Left cardiac atrium (tissue), 4 donors: ENCODE data around the gene PTPRN2. TPM values are rescaled to one million over a fixed set of nuclear protein-coding genes. Genes with fewer than 3 reads are reported as not detected.
A peak's percentile ranks its signal among the peaks of the same experiment; 100 is the strongest.
"Not testable (repeated sequence)": the region's sequence is repeated elsewhere in the genome, so short reads cannot be mapped to it uniquely, and the experiment has no call there.

Source experiments
- ATAC-seq, 2 donors: fragments of 200-7000 bp; cut with Tn5 transposase; one replicate each; pipeline ENCODE4 v1.9.1; 2020; ENCODE audit warnings: mild to moderate bottlenecking in 2 of 2, moderate library complexity in 2 of 2
- DNase-seq: peaks from one replicate; pipeline ENCODE4 v3.0.0-alpha.2; 2020
- intact Hi-C, 2 donors: fragments of 100-400 bp; cut with DNase I; formaldehyde crosslinking; loops; one replicate each; pipeline versions ENCODE4 v1.14.1 to v1.15.1; 2022 to 2023
- total RNA-seq, 2 donors: library from RNA; stranded (reverse); fragmentation: NEBNext Ultra II Directional; extraction: Animal tissue kit (Norgen Biotek cat#: 25700); gene quantifications; one replicate each; pipeline ENCODE4 v1.2.1, GENCODE V29; 2021
- donor health status: DM: no; HTN: yes; CAD: no.
- donor health status: DM: no; HTN: yes; CAD: no; lungs with severe emphysema.
- donor health status: DM: yes; HTN: yes; CAD: no.
- donor health status: Dilated cardiomyopathy.

Gene PTPRN2
- total RNA-seq, 2 donors from 2014 or later = 1.9 to 2.3 TPM

DNA sequence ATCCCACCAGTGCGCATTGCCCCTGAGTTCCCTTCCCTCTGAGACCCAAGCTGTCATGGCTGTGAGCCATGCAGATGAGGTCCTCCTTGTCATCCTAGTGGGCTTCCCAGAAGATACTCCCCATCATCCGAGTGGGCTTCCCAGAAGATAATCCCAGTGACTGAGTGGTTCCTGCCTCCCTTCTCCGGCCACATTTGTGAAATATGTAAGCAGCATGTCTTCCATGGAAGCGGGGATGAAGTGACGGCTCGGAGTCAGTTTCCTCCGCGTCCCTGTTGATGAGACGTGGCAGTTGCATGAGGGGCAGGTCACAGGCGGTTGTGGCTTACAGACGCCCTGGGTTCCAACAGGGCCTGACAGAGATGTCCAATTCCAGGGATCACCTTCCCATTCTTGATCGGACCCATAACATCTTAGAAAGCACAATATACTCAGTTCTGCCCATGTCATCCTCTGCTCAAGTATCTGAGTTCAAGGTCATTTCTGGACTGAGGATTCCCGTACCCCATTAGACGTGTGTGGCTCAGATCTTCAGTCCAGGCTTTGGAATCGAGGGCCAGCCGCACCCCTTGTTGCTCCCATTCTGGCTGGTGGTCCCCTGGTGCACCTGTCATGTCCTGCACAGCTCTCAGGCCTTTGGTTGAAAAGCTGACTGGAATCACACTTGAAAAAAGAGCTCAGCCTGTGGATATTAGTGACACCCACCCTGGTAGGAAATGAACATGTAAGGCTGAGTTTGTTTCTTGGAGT, 166.9 kb downstream of the PTPRN2 start:
- DNase-seq (no peak), ATAC-seq (no peak)
- intact Hi-C loops = no loop called here

- DNase-seq = no peak
- intact Hi-C loops = no loop called here
- ATAC-seq = no peak
Measured at GRCh38 chr7:158419238-158419785, 168.3 kb downstream of the PTPRN2 start.

- ATAC-seq, DNase-seq, intact Hi-C loops: not testable (repeated sequence)
Measured at GRCh38 chr7:158418395-158418794, 169.2 kb downstream of the PTPRN2 start.

- no peak for ATAC-seq
- intact Hi-C loops = no loop called here
- no peak for DNase-seq
Measured at GRCh38 chr7:158416283-158416933, 171.2 kb downstream of the PTPRN2 start.

- intact Hi-C loops = no loop called here
- DNase-seq (no peak), ATAC-seq (no peak)
Measured at GRCh38 chr7:158415316-158415715, 172.3 kb downstream of the PTPRN2 start.

GRCh38 chr7:158414486-158414961, 173.1 kb downstream of the PTPRN2 start:
- DNase-seq (no peak), ATAC-seq (no peak)
- intact Hi-C loops = no loop called here

GRCh38 chr7:158414002-158414401, 173.6 kb downstream of the PTPRN2 start:
- ATAC-seq (no peak), DNase-seq (no peak)
- intact Hi-C loops = no loop called here

- intact Hi-C loops = no loop called here
- DNase-seq = no peak
- no peak for ATAC-seq
Measured at GRCh38 chr7:158411232-158411950, 176.2 kb downstream of the PTPRN2 start.

DNA sequence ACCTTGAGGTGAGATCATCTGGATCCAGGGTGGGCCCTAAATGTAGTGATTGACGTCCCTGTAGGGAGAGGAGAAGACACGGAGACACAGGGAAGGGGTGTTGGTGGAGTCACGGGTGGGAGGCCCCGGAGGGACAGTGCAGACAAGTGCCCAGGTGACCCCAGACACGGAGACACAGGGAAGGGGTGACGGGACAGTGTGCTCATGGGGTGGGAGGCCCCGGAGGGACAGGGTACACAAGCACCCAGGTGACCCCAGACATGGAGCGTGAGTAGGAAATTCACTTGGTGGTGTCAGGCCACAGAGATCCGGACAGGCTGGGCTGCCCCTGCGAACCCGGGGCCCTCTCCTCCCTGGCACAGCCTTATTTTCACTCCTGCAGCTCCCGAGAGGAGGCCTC, 176.9 kb downstream of the PTPRN2 start:
- ATAC-seq (peak in 1 of 2 donors; percentile 27), DNase-seq (no peak)
- intact Hi-C loops = no loop called here

DNA sequence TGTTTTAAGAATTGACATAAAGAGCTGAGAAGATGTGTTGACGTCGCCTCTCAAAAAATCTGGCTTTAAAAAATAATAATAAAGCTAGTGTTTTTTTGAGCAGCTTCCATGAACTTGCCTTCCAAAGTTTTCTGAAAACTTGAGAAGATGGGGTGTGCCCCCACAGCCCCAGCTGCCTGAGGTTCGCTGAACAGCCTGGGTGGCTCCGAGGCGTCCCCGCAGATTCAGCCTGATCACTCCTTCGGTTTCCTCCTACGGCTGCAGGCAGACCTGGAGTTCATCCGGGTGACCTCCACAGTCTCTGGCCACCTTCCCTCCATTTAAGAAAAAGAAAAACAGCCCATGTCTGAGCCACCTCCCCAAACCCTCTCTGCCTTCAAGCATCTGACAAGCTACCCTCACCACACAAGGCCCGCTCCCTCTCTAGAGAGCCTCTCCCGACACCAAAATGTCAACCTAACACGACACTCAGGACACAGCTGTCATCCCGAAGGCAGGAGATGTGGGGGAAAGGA, 177.8 kb downstream of the PTPRN2 start:
- DNase-seq (no peak), ATAC-seq (no peak)
- intact Hi-C loops = no loop called here

- intact Hi-C loops = no loop called here
- no peak for DNase-seq
- no peak for ATAC-seq
Measured at GRCh38 chr7:158409120-158409519, 178.5 kb downstream of the PTPRN2 start.

DNA sequence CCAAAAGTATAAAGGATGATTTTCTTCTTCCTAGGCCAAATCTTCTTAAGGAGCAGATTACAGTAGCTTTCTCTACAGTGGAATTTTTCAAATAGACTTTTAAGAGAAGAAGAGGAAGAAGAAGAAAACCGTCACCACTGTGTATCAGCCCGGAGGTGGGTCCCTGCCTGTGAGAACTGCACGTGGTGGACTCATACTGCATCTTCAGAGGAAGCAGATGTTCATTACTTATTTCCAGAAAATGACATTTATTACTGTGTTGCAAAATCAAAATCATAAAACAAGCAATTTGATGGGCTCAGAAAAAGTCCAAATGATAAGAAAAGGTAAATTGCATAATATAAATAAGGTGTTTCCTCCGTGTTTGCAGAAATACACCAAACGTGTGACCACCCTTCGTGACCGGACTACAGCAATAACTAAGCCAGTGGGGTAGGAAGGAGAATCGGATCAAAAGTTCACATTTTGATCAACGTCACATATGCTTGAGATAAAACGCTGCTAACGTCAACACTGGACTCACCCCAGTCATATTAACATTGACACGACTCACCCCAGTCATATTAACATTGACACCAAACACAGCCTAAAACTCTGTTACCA, 179.2 kb downstream of the PTPRN2 start:
- intact Hi-C loops = no loop called here
- ATAC-seq = no peak
- DNase-seq = no peak

DNA sequence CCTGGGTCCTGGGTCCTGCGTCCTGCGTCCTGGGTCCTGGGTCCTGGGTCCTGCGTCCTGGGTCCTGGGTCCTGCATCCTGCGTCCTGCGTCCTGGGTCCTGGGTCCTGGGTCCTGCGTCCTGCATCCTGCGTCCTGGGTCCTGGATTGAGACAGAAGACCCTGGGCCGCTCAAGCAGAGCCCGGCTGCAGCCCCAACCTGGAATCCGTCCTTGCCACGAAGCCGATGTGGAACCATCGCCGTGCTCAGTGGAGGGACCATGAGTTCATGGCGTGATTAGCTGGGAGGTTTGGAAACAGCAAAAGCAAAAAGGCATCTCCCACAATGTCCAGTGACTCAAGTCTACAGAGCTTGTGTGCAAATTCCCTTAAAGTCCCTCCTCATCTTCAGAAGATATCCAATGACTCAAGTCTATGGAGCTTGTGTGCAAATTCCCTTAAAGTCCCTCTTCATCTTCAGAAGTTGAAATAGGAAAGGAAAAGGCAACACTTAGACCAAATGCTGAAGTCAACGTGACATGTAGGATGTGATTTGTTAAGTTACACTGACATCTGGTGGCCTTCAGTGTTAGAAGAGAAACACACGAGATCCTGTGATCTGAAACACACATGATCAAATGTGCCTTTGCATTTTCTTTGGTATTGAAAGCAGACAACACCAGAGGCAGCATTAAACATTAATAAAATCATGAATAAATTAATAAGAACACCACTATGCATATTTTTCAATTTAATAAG, 179.9 kb downstream of the PTPRN2 start:
- no peak for ATAC-seq
- DNase-seq = no peak
- intact Hi-C loops = no loop called here

DNA sequence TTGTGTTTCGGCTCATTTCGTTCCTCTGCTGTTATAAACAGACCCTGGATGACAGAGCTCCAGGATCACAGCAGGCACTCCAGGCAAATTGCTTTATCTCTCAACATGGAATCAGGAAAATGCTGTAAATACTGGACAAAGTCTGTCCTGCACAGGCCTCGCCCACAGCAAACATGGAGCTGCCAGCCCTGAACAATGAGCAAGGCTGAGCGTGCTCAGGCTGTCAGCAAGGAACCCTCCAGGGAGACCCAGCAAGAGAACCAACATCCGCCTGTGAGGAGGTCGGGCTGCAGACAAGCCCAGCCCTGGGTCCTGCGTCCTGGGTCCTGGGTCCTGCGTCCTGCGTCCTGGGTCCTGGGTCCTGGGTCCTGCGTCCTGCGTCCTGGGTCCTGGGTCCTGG, 180.8 kb downstream of the PTPRN2 start:
- no peak for DNase-seq
- intact Hi-C loops = no loop called here
- no peak for ATAC-seq

DNA sequence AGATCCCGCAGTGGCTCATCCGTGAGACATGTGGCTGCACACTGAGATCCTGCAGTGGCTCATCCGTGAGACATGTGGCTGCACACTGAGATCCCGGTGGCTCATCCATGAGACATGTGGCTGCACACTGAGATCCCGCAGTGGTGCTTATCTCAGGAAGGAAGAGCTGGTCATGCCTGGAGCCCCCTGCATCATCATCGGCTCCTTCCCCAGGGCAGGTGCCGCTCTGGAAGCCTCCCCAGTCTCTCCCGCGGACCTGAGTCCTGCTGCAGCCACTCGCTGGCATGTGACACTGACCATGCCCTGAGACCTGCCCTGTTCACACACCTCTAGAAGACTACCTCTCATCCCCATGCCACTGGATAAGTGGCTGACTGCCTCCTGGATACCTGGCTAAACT, 181.3 kb downstream of the PTPRN2 start:
- ATAC-seq = no peak
- DNase-seq = no peak
- intact Hi-C loops = no loop called here

GRCh38 chr7:158405771-158406170, 181.9 kb downstream of the PTPRN2 start:
- ATAC-seq, DNase-seq, intact Hi-C loops: not testable (repeated sequence)

- no peak for ATAC-seq
- DNase-seq = no peak
- intact Hi-C loops = no loop called here
Measured at GRCh38 chr7:158405324-158405723, 182.3 kb downstream of the PTPRN2 start.

DNA sequence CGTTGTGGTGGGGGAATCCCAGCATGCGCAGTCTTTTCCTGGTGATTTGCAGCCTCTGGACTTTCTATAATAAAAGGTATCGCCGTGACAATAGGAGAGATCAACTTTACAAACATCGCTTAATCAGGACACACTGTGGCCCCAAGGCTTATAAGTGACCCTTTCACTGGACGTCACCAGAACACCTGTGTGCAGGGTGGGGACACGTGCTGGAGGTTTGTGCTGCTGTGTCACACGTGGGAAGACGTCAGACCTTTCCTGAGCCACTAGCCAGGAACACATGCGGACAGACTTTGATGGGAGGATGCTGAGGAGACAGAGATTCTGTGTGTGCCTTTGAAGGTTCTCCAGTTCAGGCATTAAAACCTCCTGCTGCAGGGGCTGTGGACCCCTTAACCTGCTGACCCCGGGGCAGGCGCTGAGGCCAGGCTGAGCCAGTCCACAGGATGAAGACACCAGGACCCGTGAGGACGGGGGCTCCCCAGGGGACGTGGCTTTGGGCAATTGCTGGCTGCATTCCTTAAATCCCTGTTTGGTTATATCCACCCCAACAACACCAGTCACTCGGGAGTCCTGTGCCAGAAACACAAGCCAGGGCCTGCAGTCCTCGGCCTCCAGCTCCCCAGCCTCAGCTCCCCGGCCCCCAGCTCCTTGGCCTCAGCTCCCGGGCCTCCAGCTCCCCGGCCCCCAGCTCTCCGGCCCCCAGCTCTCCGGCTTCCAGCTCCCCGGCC, 183.4 kb downstream of the PTPRN2 start:
- no peak for DNase-seq
- intact Hi-C loops = no loop called here
- ATAC-seq = no peak
